ENCODE results near the gene ZG16.
"Not testable (repeated sequence)": the region's sequence is repeated elsewhere in the genome, so short reads cannot be mapped to it uniquely, and the experiment has no call there.

The ZG16 gene

DNA sequence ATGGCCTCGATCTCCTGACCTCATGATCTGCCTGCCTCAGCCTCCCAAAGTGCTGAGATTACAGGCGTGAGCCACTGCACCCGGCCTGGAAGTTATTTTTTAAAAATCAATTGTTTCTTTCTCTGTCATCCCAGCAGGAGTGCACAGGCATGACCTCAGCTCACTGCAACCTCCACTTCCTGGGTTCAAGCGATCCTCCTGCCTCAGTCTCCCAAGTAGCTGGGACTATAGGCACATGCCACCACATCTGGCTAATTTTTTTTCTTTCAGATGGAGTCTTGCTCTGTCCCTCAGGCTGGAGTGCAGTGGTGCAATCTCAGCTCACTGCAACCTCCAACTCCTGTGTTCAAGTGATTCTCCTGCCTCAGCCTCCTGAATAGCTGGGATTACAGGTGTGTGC lies 9.1 kb downstream of the ZG16 start:
- not testable (repeated sequence) for DNase-seq (ENCODE audit: low spot score)

DNA sequence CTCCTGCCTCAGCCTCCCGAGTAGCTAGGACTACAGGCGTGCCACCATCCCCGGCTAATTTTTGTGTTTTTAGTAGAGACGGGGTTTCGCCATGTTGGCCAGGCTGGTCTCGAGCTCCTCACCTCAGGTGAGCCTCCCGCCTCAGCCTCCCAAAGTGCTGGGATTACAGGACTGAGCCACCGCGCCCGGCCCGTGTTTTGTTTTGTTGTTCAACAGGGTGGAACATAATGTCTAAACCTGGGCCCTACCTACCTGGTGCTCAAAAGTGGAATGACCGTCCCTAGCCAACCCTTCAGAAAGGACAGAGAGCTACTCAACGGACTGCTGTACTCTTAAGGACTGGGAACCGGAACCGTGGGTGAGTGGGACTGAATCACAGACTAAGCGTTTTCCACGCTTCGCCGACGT lies 11.7 kb downstream of the ZG16 start:
- no peak for DNase-seq (ENCODE audit: low spot score)

GRCh38 chr16:29790183-29790948 lies 12.3 kb downstream of the ZG16 start, which contains the start of gene KIF22:
TSS of gene KIF22 (plus strand) at chr16:29790751. CDS start at chr16:29790760, 9 bp downstream.
- peak; percentile 99 for DNase-seq (ENCODE audit: low spot score)

GRCh38 chr16:29790949-29791844 lies 13.1 kb downstream of the ZG16 start:
- DNase-seq (ENCODE audit: low spot score) = peak; percentile 21

GRCh38 chr16:29791845-29792807 lies 14.1 kb downstream of the ZG16 start:
- peak; percentile 39 for DNase-seq (ENCODE audit: low spot score)

DNA sequence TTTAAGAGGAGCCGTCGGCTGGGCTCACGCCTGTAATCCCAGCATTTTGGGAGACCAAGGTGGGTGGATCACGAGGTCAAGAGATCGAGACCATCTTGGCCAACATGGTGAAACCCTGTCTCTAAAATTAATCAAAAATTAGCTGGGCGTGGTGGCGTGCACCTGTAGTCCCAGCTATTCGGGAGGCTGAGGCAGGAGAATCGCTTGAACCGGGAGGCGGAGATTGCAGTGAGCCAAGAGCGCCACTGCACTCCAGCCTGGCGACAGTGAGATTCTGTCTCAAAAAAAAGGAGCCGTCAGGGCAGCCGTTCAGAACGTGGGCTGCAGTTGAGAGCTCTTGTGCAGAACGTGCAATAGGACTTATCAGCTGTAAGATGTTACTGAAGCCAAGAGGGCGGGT lies 15.1 kb downstream of the ZG16 start:
- not testable (repeated sequence) for DNase-seq (ENCODE audit: low spot score)

GRCh38 chr16:29794231-29794710 lies 16.2 kb downstream of the ZG16 start:
- DNase-seq (ENCODE audit: low spot score) = no peak

DNA sequence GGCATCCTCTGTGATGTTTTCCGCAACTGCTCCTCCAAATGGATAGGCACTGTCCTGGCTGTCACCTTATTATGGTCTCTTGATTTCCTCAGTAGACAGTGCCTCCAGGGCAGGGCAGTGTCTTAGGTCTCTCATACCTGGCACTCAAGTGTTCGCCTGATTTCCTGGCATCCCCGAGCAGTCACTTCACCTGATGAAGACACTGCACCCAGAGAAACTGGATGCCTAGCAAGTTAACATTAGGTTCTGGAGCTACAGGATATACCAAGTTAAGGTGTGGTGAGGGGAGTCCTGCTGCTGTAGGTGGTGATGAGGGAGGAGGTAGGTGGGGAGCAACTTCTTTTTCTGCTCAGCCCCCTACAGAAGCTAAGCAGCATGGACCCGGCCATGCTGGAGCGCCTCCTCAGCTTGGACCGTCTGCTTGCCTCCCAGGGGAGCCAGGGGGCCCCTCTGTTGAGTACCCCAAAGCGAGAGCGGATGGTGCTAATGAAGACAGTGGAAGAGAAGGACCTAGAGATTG lies 24.4 kb downstream of the ZG16 start:
- no peak for DNase-seq (ENCODE audit: low spot score)

GRCh38 chr16:29804020-29804419 lies 26.0 kb downstream of the ZG16 start:
- no peak for DNase-seq (ENCODE audit: low spot score)

GRCh38 chr16:29804455-29805231 lies 26.6 kb downstream of the ZG16 start:
- DNase-seq (ENCODE audit: low spot score) = peak; percentile 53

DNA sequence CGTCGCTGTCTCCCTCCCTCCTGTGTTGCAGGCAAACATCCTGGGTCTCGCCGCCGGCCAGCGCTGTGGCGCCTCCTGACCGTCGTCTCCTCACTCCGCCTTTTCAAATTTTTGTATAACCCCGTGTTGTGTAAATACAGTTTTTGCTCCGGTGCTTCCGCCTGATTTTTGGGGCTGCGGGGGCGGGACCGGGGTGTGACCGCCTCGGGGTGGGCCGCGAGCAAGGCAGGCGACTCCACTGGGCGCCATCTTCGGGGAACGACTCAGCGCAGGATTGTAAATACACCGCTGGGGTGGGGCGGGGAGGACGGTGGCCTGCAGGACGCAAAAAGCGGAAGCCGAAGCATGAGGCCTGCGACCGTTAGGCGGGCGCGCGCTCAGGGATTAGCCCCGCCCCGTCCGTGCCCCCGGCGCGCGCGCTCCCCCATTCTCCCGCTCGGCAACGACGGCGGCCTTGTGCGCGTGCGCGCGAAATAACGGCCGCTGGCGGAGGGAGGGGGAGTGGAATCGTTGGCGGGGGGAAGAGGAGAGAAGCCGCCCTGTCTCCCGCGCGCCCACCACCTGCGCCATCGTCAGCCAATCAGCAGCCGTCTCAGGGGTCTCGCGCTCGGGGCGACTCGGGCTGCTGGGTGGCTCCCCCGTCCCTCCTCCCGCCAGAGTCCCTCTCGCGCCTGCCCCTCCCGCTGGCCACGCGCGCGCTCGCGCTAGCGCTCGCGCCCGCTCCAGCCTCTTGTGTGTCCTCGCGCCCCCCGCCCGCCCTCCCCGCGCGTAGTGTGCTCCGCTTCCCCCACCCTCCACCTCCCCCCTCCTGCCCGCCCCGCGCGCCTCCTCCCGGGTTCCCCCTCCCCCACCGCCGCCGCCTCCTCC lies 27.4 kb downstream of the ZG16 start:
- peak; percentile 96 for DNase-seq (ENCODE audit: low spot score)

- DNase-seq (ENCODE audit: low spot score) = peak; percentile 80
Observed at GRCh38 chr16:29806099-29806579, 28.1 kb downstream of the ZG16 start, which contains the start of gene MAZ. TSS of gene MAZ (plus strand) at chr16:29806529. CDS start at chr16:29806702, 173 bp downstream.

GRCh38 chr16:29806641-29807425 lies 28.8 kb downstream of the ZG16 start:
- DNase-seq (ENCODE audit: low spot score) = peak; percentile 53

GRCh38 chr16:29807426-29808218 lies 29.6 kb downstream of the ZG16 start:
- peak; percentile 93 for DNase-seq (ENCODE audit: low spot score)

GRCh38 chr16:29808219-29808900 lies 30.3 kb downstream of the ZG16 start:
- DNase-seq (ENCODE audit: low spot score) = no peak

DNA sequence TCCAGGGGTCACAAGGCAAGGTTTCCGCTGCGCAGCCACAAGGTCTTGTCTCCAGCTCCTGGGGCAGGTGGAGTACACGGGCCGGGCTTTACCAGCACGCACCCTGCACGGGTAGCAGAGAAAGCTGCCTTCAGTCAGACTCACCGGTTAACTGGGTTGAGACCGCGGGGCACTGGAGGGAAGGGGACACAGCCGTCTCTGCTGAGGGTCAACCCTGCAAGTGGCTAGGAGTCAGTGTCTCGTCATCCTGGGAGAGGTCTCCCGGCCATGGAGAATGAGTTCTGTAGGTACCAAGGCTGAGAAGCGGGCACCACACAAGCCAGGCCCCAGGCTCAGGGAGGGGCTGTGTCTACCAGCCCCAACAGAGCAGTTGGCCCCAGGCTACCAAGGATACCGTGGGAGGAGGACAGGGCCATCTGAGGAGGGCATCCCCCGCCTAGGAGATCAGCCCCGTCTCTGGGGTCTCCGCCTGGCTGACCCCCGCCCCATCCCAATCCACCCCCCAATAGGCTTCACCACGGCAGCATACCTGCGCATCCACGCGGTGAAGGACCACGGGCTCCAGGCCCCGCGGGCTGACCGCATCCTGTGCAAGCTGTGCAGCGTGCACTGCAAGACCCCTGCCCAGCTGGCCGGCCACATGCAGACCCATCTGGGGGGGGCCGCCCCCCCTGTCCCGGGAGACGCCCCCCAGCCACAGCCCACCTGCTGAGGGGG lies 31.1 kb downstream of the ZG16 start:
- no peak for DNase-seq (ENCODE audit: low spot score)

Measured in hematopoietic multipotent progenitor cell treated with erythropoietin and hydrocortisone succinate and interleukin-3 and kit ligand, for 17 days (in vitro differentiated cells).